ENCODE data around the gene TSACC. TPM values are rescaled to one million over a fixed set of nuclear protein-coding genes. Genes with fewer than 3 reads are reported as not detected.
"Not testable (repeated sequence)": the region's sequence is repeated elsewhere in the genome, so short reads cannot be mapped to it uniquely, and the experiment has no call there.

TSACC gene
- total RNA-seq, 3 donors from 2014 or later (not counting 1 experiment from before 2014, with no cell fraction given): not detected

DNA sequence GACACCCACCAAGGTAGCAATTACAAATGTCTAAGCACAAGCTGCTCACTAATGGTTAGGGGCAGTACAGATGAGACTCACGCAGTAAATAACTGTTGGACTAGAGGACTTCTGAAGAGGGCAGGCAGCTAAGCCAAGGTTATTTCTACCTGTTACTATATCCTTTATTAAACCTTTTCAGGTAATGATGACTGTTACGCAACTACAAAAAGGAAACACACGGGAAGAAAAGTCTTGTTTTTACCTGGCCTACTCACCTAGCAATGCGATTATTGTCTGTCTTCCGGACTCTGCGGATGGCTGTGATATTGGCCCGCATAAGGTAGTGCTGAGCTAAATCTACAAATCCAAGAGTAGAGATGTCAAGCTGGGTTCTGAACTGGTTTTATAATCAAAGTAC is 21.4 kb upstream of the TSACC start:
- Mint-ChIP-seq H3K27me3 (ENCODE audit: low read depth in 2 of 2) (no peaks in the 10 kb centered on the region), H3K4me3 (no peak overlapping the region), H3K4me1 (no peaks in the 10 kb centered on the region), H3K36me3 (peaks cover 8% of the 10 kb centered on the region), H3K9me3 (no peaks in the 10 kb centered on the region), H3K27ac (no peak overlapping the region)
- H3K36me3 ChIP-seq (ENCODE audit: control insufficient read depth, insufficient read depth, low read length): peaks cover 73% of the 10 kb centered on the region
- H3K27ac ChIP-seq (ENCODE audit: low read length): no peak overlapping the region
- H3K9me3 ChIP-seq (ENCODE audit: control insufficient read depth, insufficient read depth, low read length): no peaks in the 10 kb centered on the region
- no peak overlapping the region for H3K4me3 ChIP-seq (ENCODE audit: low read length)
- WGBS (ENCODE audit: insufficient coverage): 95% methylated on average over 7 of the region's 7 CpGs
- ATAC-seq: no peak
- no peak for DNase-seq
- TF ChIP-seq CTCF (IDR thresholded peaks at IDR 0.05): no peak
- H3K4me1 ChIP-seq (ENCODE audit: control insufficient read depth, insufficient read depth, low read length): no peaks in the 10 kb centered on the region
- intact Hi-C loops (cut with micrococcal nuclease): loop anchor here (5.0 kb wide), 1 partner anchor 170 kb away; no protein-coding TSS in a partner anchor
- H3K27me3 ChIP-seq (ENCODE audit: control insufficient read depth, insufficient read depth, low read length): no peaks in the 10 kb centered on the region

DNA sequence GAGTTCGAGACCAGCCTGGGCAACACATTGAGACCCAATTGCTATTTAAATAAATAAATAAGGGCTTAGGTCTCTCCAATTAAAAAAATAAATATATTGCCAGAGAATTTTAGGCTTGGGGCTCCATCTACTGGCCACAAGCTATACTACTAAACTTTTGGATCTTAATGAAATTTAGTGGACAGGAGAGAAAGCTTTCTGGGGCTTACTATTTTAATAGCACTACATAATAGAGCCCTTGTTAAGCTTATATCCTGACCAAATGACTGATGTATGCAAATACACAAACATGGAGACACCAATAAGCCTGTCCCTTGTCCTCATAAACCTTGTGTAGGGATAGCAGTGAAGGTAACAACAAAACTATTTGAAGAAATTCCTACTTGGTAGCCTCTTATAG is 18.7 kb upstream of the TSACC start:
- Histone ChIP-seq H3K4me1 (ENCODE audit: control insufficient read depth, insufficient read depth, low read length) (no peaks in the 10 kb centered on the region), H3K9me3 (ENCODE audit: control insufficient read depth, insufficient read depth, low read length) (no peaks in the 10 kb centered on the region), H3K27me3 (ENCODE audit: control insufficient read depth, insufficient read depth, low read length) (no peaks in the 10 kb centered on the region), H3K27ac (ENCODE audit: low read length) (no peak overlapping the region), H3K36me3 (ENCODE audit: control insufficient read depth, insufficient read depth, low read length) (peaks cover 79% of the 10 kb centered on the region), H3K4me3 (ENCODE audit: low read length) (no peak overlapping the region)
- intact Hi-C loops (cut with micrococcal nuclease): loop anchor here (5.0 kb wide), 1 partner anchor 172 kb away; no protein-coding TSS in a partner anchor
- ATAC-seq (peak in 1 of 3 donors; percentile 24), DNase-seq (peak in 1 of 2 donors; percentile 56)
- peak; percentile 58 for TF ChIP-seq CTCF (IDR thresholded peaks at IDR 0.05)
- H3K27ac Mint-ChIP-seq: no peak overlapping the region
- peaks cover 13% of the 10 kb centered on the region for H3K36me3 Mint-ChIP-seq
- H3K4me1 Mint-ChIP-seq: no peaks in the 10 kb centered on the region
- WGBS (ENCODE audit: insufficient coverage): no CpG with 5 or more reads among the region's 1 CpG
- H3K4me3 Mint-ChIP-seq: no peak overlapping the region
- no peaks in the 10 kb centered on the region for H3K27me3 Mint-ChIP-seq (ENCODE audit: low read depth in 2 of 2)
- H3K9me3 Mint-ChIP-seq: no peaks in the 10 kb centered on the region

GRCh38 chr1:156320560-156320959 is 17.8 kb upstream of the TSACC start:
- intact Hi-C loops (cut with micrococcal nuclease): no loop called here
- Mint-ChIP-seq H3K27ac (no peak overlapping the region), H3K9me3 (no peaks in the 10 kb centered on the region), H3K4me1 (no peaks in the 10 kb centered on the region), H3K27me3 (ENCODE audit: low read depth in 2 of 2) (no peaks in the 10 kb centered on the region), H3K4me3 (no peak overlapping the region), H3K36me3 (peaks cover 17% of the 10 kb centered on the region)
- H3K4me3 ChIP-seq (ENCODE audit: low read length): no peak overlapping the region
- H3K9me3 ChIP-seq (ENCODE audit: control insufficient read depth, insufficient read depth, low read length): no peaks in the 10 kb centered on the region
- H3K27me3 ChIP-seq (ENCODE audit: control insufficient read depth, insufficient read depth, low read length): no peaks in the 10 kb centered on the region
- no peak for TF ChIP-seq CTCF (IDR thresholded peaks at IDR 0.05)
- ATAC-seq (no peak), DNase-seq (no peak)
- H3K27ac ChIP-seq (ENCODE audit: low read length): no peak overlapping the region
- H3K36me3 ChIP-seq (ENCODE audit: control insufficient read depth, insufficient read depth, low read length): peaks cover 79% of the 10 kb centered on the region
- WGBS (ENCODE audit: insufficient coverage): 92% methylated on average over 3 of the region's 3 CpGs
- H3K4me1 ChIP-seq (ENCODE audit: control insufficient read depth, insufficient read depth, low read length): no peaks in the 10 kb centered on the region

DNA sequence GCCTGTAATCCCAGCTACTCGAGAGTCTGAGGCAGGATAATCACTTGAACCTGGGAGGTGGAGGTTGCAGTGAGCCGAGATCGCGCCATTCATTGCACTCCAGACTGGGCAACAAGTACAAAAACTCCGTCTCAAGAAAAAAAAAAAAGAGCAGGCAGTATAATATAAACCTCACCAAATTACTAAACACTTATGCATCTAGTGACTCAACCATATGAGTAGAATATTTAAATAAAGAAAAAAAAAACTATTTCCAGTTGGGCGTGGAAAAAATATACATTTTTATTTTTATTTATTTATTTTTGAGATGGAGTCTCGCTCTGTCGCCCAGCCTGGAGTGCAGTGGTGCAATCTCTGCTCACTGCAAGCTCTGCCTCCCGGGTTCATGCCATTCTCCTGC is 15.1 kb upstream of the TSACC start:
- H3K9me3 Mint-ChIP-seq; H3K27me3 ChIP-seq (ENCODE audit: control insufficient read depth, insufficient read depth, low read length); H3K4me3 Mint-ChIP-seq; H3K4me3 ChIP-seq (ENCODE audit: low read length); H3K9me3 ChIP-seq (ENCODE audit: control insufficient read depth, insufficient read depth, low read length); intact Hi-C loops (cut with micrococcal nuclease); H3K27ac ChIP-seq (ENCODE audit: low read length); H3K4me1 ChIP-seq (ENCODE audit: control insufficient read depth, insufficient read depth, low read length); H3K4me1 Mint-ChIP-seq; H3K27ac Mint-ChIP-seq; H3K27me3 Mint-ChIP-seq (ENCODE audit: low read depth in 2 of 2); ATAC-seq; DNase-seq: not testable (repeated sequence)
- H3K36me3 Mint-ChIP-seq: peaks cover 17% of the 10 kb centered on the region
- peaks cover 56% of the 10 kb centered on the region for H3K36me3 ChIP-seq (ENCODE audit: control insufficient read depth, insufficient read depth, low read length)
- 95% methylated on average over 5 of the region's 9 CpGs for WGBS (ENCODE audit: insufficient coverage)

Measured in natural killer cell (primary cell).